AG20443 (cell line): ENCODE results near the gene EYS.

Source experiments
- DNase-seq: peaks from one replicate; pipeline ENCODE4 v3.0.0; 2012; ENCODE audit warnings: low spot score, mixed read lengths

EYS gene

DNA sequence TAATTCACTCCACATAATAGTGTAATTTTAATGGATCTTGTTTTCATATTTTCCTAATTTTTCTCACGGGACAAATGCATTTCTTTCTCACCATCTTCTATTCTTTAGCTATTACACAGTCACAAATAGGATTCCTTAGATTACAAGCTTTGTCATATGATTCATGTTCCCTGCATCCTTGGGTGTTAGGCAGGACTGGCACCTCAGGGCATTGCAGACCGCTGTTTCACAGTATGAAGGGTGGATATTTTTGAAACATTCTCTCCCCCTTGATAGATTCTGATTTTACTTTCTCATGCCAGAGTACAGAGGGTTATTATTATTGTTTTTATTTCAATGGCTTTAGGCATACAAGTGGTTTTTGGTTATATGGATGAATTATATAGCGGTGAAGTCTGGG lies 1469.0 kb downstream of the EYS start:
- no peak for DNase-seq

DNA sequence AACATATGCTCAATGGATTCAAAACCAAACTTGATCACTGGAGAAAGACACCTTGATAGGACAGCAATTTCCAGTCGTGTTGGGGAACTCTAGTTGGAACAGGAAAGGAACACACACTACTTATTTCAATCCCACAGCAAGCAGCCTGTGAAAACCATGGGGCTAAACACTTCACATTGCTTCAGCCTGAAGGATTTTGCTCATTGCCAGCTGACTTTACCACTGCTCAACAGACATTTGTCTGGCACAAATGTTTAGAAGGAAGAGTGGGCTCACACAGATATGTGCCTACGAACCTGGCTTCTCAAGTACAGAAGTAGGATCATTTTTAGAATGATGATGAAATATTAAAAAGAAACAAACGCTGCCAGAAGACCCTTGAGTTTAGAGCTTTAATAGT lies 1473.3 kb downstream of the EYS start:
- no peak for DNase-seq

DNA sequence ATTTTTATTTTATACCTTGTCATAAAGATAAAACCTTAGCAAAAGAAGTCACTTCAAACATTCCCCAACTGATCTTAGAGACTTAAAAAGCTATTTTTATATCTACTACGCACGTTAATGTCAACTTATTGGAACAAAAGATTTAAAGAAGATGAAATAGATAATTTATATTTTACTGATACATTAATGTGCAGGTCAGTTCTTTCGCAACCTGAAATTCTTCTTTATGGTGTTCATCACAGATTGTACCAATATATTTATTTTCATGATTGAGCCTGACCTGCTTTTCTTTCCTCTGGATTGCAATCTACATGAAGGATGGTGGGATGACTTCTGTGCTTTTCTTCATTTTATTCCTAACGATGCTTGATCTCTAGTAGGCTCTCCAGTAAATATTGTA lies 1475.1 kb downstream of the EYS start:
- DNase-seq = no peak

DNA sequence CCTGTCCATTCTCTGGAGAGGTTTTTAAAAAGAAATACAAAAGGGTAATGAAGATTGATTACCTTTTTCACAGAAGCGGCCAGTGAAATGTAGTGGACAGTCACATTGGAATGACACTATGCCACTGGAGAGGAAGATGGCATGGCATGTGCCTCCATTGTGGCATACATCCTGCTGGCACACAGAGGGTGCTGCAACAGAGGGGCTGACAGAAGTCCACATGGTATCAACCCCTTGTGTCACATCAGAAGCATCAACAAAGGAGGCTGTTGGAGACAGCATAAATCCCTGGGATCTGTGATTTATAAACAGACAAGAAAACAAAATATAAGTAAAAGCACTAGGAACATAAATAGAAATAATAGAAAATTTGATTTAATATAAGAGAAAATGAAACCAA lies 1476.5 kb downstream of the EYS start:
- DNase-seq = no peak

DNA sequence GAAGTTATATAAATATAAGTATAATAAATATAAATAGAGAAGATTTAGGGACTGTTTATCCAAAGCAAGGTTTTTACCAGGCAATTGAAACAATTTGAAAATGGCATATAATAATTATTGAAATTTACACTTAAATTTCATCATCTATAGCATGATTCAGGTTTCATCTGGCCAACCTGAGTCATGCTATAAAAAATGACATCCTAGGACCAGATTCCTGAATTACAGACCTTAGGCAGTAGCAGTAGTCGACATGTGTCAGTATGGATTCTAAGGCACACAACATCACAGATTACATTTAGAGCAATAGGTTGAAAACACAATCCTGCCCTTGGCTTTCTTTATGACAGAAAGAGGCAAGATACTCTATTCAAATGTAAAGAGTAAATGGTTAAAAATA lies 1479.2 kb downstream of the EYS start:
- DNase-seq = no peak

DNA sequence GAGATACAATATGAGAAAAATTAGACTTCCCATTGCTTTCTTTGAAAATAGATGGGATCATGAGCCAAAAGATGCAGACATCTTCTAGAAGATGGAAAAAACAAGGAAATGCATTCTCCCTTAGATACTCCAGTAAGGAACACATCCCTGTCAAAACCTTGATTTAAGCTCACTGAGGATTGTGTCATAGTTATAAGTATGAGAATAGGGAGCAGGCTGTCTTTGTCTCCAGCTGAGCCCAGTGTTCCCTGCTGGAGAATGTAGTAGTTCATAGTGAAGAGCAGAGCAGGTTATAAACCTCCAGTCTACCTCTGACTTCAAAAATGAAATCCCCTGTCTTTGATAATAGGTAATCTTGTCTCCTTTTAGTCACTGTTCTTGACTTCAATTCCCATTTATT lies 1481.5 kb downstream of the EYS start:
- no peak for DNase-seq

DNA sequence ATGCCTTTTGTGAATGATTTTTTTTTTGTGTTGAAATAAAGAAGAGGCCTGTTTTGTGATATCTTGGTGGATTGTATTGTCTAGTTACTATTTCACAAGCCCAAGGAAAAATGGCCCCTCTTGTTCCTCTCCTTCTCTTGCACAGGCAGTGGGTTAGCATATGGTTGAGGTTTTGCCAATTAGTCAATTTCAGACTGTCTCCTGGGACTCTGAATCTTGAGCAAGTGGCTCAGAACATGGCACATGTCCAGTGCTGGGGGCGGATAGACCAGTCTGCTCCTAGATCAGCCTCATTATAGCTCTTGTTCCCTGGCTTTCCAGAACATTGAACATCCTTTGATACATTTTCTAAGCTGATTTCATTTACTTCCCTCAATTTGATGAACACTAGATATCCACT lies 1482.2 kb downstream of the EYS start:
- DNase-seq = no peak

DNA sequence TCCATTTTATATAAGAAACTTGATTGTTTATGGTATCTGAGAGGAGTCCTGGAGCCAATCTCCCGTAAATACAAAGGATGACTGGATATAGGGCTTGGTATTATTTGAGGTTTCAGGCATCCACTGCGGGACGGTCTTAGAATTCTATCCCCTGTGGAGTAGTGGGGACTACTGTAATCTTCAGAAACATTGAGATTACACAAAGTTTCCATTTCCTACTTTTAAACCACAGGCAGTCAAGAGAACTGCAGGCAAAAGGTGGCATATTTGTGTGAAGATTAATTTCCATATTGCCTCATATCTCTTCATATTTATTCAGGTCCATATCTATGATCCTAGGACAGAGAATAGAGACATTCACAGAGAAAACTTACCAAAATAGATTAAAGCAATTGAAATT lies 1485.2 kb downstream of the EYS start:
- no peak for DNase-seq

DNA sequence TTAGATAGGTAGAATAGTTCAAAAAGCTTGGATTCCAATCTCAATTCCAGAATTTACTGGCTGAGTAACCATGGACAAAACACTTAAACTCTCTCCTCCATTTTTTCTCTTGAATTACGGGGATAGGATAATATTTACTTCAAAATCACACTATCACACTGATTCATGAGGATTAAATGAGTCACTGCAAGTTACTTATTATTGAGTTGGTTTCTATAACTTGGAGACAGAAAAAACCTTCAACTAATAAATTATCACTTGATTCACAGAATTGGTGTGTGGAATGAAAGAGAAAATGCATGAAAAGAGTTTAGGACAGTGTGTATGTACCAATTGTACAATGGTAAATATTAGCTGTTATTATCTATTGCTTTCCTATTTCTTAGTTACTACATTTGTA lies 1486.2 kb downstream of the EYS start:
- DNase-seq = no peak

DNA sequence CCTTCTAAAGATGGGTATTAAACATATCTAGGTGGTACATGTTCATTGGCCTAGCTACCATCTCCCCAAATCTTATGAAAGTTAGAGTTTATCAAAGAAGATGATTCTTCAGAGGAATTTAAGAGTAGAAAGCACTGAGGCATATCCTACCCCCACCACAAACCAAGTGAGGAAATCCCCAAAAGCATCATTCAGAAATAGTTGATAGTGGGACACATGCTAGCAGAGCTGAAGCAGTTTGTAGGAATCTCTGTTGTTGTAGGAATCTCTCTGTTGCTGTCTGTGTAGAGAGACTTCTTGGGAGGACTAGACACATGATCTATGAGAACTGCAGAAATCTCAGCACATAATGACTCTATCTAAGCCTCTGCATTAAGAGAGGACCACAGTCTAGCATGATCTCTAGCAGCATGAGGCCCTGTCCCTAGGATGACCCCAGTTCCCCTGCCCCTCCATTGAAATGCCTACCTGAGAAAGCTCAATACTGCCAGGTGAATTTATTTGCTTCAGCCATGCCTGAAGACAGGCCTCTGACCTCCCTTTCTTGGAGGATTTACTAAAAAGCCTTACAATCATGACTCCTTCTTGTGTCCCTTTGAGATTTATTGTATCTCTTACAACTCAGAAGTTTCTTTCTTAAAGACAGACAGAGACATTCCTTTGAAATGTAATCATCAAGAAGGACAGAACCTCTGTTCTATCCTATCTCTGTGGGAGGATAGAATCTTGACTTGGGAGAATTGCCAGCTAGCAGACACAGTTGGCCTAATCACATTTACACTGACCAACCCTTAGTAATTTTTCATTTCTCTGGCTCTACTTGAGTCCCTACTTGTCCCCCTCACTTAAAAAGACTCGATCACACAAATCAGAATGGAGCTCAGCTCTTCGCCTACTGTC lies 1489.1 kb downstream of the EYS start:
- DNase-seq = no peak

DNA sequence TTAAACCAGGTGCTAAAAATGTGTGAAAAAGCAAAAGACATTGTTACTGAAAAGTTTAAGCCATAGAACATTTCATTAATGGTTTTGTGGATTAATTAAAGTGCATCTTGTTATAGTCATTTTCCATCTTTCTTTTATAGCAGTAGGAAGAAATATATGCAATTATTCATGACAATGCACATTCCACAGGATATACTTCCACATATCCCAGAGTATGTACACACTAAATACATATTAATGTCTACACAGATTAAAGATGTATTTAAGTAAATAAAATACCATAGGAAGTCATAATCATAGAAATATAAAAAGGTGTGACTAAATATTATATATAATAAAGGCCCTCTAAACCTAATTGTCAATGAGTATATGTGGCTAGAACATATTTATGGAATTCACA lies 1492.7 kb downstream of the EYS start:
- no peak for DNase-seq

DNA sequence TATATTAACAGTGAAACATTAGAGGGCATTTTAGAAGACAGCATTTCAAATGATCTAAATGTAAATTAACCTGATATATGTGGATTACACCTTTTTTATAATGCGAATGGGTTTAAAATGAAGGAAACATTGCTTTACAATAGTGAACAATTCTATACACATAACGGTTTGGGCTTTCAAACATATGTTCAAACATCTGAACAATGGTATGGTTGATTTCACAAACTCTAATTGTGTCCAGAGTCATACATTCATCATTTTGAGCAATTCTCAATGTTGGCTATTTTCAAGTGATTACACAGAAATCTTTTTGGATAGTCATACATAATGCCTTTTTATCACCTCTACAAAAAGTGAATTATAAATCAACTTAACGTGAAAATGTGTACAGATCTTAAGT lies 1493.3 kb downstream of the EYS start:
- no peak for DNase-seq

DNA sequence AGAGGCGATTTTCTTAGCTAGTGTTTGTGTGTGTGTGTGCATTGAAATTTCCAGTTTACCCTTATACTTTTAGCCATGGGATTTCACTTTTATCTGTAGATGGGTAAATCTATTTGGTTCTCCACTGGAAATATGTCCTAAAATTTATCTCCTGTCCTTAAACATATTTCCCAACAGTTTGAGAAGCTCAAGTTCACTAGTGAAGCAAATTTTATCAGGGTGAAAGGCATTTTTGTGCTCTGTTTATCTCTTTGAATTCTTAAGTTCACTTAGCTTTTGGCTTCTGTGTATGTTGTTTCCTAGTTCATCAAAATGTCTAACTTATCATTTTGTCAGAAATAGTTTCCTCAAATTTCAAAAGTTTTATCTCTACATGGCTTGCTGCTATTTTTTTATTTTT lies 1509.8 kb downstream of the EYS start:
- no peak for DNase-seq

DNA sequence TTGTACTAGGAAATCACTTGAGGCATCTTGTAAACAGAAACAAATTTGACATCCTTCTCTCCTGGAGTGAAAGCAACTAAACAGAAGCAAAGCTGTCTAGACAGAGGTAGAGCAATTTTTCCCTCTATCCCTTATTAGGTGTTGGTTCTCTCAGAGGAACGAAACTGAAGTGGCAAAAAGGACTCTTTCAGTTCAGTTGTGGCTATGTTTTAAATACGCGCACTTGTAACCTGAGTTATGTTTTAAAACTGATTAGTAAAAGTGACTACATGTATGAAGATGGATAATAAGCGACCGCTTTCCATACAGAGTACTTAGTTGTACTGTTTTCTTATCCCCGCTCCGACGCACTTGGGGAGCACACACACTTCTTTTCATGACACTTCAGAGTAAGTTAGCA lies 1520.4 kb downstream of the EYS start:
- no peak for DNase-seq

DNA sequence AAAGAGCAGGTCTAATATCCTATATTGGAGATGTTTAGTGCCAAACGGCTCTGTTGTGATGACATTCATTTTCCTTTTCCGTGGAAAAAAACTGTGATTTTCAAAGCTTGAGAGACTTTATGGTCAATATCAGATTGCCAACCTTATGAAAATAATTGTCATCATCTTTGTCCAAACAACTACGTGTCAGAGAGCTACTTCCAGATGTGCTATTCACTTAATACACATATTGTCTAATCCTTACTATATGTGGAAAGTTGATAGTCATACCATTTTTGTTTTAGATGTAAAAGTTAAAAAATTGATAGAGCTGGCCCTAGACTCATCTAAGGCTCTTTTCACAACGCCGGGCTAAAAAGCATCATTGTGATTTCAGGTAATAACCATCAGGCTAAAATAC lies 1521.4 kb downstream of the EYS start:
- DNase-seq = no peak

DNA sequence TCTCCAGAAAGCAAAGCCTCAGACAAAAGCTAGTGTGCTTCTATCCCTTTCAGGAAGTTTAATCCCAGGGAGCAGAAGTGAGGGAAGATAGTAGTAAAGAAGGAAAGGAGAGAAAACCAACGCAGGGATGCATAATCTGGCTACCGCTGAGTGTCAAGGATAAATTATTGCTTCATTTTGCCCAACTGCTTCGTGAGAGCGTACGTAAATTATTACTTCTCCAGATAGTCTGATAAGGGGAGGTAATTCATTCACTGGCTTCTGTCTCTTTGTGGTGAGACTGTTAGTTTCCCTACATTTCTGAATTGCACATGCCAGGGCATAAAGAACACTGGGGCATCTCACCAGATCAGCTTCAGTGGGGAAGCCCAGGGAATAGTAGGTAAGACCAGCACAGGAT lies 1531.7 kb downstream of the EYS start:
- no peak for DNase-seq

DNA sequence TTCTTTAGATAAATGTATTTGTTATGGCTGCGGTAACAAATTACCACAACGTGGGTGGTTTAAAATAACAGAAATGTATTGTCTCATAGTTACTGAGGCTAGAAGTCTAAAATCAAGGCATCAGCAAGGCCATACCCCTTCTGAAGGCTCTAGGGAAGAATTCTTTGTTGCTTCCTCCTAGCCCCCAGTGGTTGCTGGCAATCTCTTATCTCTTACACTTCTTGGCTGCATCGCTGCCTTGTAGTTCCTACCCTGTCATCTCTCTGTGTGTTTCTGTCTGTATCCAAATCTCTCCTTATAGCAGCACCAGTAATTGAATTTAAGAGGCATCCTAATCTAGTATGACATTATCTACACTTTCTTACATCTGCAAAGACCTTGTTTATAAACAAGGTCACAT lies 1536.7 kb downstream of the EYS start:
- no peak for DNase-seq

DNA sequence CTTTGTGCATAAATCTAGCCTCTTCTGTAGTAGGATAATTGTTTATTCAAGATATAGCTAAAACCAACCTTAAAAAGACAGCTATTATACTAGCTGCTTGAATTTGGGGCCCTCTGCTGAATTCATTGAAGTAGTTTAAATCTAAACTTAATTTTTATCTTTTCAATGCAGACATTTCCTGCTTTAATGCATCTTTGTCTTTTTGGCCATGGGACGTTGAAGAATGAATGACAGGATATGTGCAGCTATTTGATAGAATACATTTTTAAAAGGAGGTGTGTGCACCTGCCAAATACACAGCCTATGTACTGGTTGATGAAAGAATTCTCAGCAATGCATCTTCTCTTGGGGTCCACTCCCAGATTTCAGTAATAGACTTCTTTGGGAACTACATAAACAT lies 1546.5 kb downstream of the EYS start:
- DNase-seq = no peak

DNA sequence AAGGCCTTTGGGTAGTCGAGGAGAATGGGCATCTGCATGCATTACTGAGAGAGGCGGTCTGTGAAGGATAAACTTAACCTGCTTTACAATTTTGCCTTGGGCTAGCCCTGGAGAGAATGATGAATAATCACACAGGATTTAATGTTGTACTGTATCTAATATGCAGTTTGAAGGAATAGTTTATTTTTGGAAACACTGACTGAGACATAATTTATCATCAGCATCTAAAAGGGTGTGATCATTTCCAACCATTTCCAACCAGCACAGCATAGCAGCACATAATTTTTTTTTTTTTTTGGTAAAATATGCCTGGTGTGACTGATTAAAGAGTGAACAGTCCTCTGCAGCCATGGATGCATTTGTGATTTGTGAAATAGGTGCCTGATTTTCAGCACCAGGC lies 1552.0 kb downstream of the EYS start:
- DNase-seq = no peak

DNA sequence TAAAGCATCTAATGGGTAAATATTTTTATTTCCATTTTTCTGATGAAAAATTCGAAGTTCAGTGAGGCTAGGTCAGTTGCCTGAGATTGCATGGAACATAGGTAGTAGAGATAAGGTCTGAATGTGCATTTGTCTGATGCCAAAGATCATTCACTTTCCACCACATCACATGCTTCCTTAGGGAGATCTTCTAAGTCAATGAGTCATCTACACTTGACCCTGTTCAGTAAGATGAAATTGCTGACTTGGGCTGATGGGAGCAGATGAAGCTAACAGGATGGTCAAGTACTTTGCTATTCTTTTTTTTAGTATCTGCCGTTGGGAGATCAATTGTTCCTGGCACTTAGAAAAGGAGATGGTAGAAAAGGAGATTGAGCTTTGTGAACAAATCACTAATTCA lies 1560.2 kb downstream of the EYS start:
- DNase-seq = no peak

DNA sequence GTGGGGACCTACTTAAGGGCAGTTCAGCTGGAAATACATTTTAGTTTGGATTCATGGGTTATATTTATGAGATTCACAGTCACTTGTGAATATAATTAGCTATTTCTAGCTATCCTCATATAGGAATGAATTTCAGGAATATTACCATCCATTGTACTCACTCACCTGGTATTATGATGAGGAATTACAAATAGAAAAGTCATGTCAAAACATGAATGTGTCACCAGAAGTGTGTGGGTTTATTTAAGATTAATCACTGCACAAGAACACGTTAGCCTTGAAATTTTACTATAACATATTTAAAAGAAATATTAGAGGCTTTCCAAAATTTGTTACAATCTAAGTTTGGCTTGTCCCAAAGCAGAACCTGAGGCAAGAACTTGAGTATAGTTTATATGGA lies 1560.9 kb downstream of the EYS start:
- DNase-seq = no peak

DNA sequence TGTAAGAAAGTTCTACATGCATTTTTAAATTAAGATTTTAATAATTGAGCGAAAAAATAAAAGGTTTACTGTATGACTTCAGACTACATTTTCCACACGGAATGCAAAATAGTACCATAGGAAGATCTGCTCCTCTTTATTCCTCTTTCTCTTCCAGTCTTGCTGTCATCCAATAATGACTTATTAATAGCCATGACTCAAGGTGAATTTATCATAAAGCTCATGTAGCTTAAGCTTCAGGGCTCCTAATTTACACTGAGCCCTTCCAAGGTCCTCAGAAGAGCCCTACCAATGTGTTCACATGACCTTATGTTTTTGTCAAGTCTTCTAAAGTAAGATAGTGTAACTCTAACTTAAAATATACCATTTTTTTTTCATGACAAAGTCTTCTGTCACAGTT lies 1561.4 kb downstream of the EYS start:
- no peak for DNase-seq

DNA sequence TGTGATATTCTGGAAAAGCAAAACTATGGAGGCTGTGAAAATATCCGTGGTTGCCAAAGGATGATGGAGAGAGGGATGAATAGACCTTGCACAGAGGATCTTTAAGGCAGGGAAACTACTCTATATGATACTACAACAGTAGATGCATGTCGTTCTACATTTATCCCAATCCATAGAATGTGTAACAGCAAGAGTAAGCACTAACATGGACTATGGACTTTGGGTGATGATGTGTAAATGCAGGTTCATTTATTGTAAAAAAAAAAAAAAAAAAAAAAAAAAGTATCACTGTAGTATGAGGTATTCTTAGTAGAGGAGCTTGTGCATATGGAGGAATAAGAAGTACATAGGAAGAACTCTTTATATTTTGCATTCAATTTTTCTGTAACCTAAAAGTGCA lies 1563.9 kb downstream of the EYS start:
- DNase-seq = no peak

DNA sequence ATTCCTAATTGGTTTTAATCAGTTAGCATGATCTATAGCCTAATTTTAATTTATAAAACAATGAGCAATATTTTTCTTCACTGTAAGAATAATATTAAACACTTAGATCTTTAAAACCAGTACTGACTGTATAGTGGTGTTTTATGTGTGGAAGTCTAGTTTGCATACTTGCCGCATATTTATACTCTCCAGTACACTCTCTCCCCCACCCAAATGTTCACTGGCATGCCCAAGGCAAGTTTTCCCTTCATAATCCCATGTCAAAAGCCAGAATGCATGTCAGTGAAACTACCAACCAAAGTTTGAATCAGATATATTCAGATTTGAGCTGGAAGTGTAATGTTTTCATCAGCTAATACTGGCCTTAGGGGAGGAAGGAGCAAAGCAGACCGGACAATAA lies 1565.3 kb downstream of the EYS start:
- no peak for DNase-seq
